ENCODE measurements around the gene PDPN.

Gene PDPN

GRCh38 chr1:13588946-13589796 lies 5.5 kb downstream of the PDPN start:
- no peak for TF ChIP-seq ISL1 (CRISPR knock-in tag; IDR thresholded peaks at IDR 0.05)
- no peak for TF ChIP-seq OSR1 (CRISPR knock-in tag; IDR thresholded peaks at IDR 0.05)
- no peak for TF ChIP-seq ARNTL (CRISPR knock-in tag; IDR thresholded peaks at IDR 0.05; ENCODE audit: borderline replicate concordance, low read depth)
- TF ChIP-seq BACH2 (CRISPR knock-in tag; IDR thresholded peaks at IDR 0.05; ENCODE audit: borderline replicate concordance), result no peak
- no peak for TF ChIP-seq TOX (CRISPR knock-in tag; IDR thresholded peaks at IDR 0.05; ENCODE audit: borderline replicate concordance)
- TF ChIP-seq SNAI2 (CRISPR knock-in tag; IDR thresholded peaks at IDR 0.05), result no peak
- TF ChIP-seq, protein P1, sequence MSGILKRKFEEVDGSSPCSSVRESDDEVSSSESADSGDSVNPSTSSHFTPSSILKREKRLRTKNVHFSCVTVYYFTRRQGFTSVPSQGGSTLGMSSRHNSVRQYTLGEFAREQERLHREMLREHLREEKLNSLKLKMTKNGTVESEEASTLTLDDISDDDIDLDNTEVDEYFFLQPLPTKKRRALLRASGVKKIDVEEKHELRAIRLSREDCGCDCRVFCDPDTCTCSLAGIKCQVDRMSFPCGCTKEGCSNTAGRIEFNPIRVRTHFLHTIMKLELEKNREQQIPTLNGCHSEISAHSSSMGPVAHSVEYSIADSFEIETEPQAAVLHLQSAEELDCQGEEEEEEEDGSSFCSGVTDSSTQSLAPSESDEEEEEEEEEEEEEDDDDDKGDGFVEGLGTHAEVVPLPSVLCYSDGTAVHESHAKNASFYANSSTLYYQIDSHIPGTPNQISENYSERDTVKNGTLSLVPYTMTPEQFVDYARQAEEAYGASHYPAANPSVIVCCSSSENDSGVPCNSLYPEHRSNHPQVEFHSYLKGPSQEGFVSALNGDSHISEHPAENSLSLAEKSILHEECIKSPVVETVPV (CRISPR knock-in tag; IDR thresholded peaks at IDR 0.05), result no peak
- TF ChIP-seq, protein P2, sequence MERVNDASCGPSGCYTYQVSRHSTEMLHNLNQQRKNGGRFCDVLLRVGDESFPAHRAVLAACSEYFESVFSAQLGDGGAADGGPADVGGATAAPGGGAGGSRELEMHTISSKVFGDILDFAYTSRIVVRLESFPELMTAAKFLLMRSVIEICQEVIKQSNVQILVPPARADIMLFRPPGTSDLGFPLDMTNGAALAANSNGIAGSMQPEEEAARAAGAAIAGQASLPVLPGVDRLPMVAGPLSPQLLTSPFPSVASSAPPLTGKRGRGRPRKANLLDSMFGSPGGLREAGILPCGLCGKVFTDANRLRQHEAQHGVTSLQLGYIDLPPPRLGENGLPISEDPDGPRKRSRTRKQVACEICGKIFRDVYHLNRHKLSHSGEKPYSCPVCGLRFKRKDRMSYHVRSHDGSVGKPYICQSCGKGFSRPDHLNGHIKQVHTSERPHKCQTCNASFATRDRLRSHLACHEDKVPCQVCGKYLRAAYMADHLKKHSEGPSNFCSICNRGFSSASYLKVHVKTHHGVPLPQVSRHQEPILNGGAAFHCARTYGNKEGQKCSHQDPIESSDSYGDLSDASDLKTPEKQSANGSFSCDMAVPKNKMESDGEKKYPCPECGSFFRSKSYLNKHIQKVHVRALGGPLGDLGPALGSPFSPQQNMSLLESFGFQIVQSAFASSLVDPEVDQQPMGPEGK (CRISPR knock-in tag; IDR thresholded peaks at IDR 0.05; ENCODE audit: borderline replicate concordance), result no peak
- TF ChIP-seq ESRRG (CRISPR knock-in tag; IDR thresholded peaks at IDR 0.05), result no peak
- no peak for TF ChIP-seq ZNF70 (CRISPR knock-in tag; IDR thresholded peaks at IDR 0.05)
- no peak for TF ChIP-seq ZC3H10 (CRISPR knock-in tag; IDR thresholded peaks at IDR 0.05)
- TF ChIP-seq, protein P3, sequence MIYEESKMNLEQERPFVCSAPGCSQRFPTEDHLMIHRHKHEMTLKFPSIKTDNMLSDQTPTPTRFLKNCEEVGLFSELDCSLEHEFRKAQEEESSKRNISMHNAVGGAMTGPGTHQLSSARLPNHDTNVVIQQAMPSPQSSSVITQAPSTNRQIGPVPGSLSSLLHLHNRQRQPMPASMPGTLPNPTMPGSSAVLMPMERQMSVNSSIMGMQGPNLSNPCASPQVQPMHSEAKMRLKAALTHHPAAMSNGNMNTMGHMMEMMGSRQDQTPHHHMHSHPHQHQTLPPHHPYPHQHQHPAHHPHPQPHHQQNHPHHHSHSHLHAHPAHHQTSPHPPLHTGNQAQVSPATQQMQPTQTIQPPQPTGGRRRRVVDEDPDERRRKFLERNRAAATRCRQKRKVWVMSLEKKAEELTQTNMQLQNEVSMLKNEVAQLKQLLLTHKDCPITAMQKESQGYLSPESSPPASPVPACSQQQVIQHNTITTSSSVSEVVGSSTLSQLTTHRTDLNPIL (CRISPR knock-in tag; IDR thresholded peaks at IDR 0.05; ENCODE audit: low read depth), result no peak
- TF ChIP-seq ZFP3 (CRISPR knock-in tag; IDR thresholded peaks at IDR 0.05), result no peak
- TF ChIP-seq PPARA (CRISPR knock-in tag; IDR thresholded peaks at IDR 0.05; ENCODE audit: borderline replicate concordance), result no peak
- TF ChIP-seq, protein P4, sequence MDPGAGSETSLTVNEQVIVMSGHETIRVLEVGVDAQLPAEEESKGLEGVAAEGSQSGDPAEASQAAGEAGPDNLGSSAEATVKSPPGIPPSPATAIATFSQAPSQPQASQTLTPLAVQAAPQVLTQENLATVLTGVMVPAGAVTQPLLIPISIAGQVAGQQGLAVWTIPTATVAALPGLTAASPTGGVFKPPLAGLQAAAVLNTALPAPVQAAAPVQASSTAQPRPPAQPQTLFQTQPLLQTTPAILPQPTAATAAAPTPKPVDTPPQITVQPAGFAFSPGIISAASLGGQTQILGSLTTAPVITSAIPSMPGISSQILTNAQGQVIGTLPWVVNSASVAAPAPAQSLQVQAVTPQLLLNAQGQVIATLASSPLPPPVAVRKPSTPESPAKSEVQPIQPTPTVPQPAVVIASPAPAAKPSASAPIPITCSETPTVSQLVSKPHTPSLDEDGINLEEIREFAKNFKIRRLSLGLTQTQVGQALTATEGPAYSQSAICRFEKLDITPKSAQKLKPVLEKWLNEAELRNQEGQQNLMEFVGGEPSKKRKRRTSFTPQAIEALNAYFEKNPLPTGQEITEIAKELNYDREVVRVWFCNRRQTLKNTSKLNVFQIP (CRISPR knock-in tag; IDR thresholded peaks at IDR 0.05; ENCODE audit: borderline replicate concordance, low read depth), result no peak
- no peak for TF ChIP-seq ZNF8 (CRISPR knock-in tag; IDR thresholded peaks at IDR 0.05)
- no peak for TF ChIP-seq GLIS3 (CRISPR knock-in tag; IDR thresholded peaks at IDR 0.05)
- ATAC-seq, result no peak

GRCh38 chr1:13590486-13590885 lies 6.9 kb downstream of the PDPN start:
- ATAC-seq, result no peak
- TF ChIP-seq TSHZ2 (CRISPR knock-in tag; IDR thresholded peaks at IDR 0.05), result no peak
- TF ChIP-seq ZC3H10 (CRISPR knock-in tag; IDR thresholded peaks at IDR 0.05), result no peak
- TF ChIP-seq, protein P3 (CRISPR knock-in tag; IDR thresholded peaks at IDR 0.05; ENCODE audit: low read depth), result no peak
- no peak for TF ChIP-seq TCF4 (CRISPR knock-in tag; IDR thresholded peaks at IDR 0.05; ENCODE audit: borderline replicate concordance)
- TF ChIP-seq RARB (CRISPR knock-in tag; IDR thresholded peaks at IDR 0.05), result no peak
- TF ChIP-seq, protein P1 (CRISPR knock-in tag; IDR thresholded peaks at IDR 0.05), result no peak
- no peak for TF ChIP-seq ZFP30 (CRISPR knock-in tag; IDR thresholded peaks at IDR 0.05)
- no peak for TF ChIP-seq ZNF70 (CRISPR knock-in tag; IDR thresholded peaks at IDR 0.05)
- no peak for TF ChIP-seq ARNTL (CRISPR knock-in tag; IDR thresholded peaks at IDR 0.05; ENCODE audit: borderline replicate concordance, low read depth)
- TF ChIP-seq, protein P2 (CRISPR knock-in tag; IDR thresholded peaks at IDR 0.05; ENCODE audit: borderline replicate concordance), result no peak
- no peak for TF ChIP-seq GLIS3 (CRISPR knock-in tag; IDR thresholded peaks at IDR 0.05)
- TF ChIP-seq OSR1 (CRISPR knock-in tag; IDR thresholded peaks at IDR 0.05), result no peak
- no peak for TF ChIP-seq ESRRG (CRISPR knock-in tag; IDR thresholded peaks at IDR 0.05)
- no peak for TF ChIP-seq BACH2 (CRISPR knock-in tag; IDR thresholded peaks at IDR 0.05; ENCODE audit: borderline replicate concordance)

Data from SK-N-SH treated with all-trans-retinoic acid at 6 μM for 48 hours (cell line).